GM18858 (cell line): ENCODE data around the gene LIX1.
"Not testable (repeated sequence)": the region's sequence is repeated elsewhere in the genome, so short reads cannot be mapped to it uniquely, and the experiment has no call there.

Source experiments
- ATAC-seq: cut with Tn5 transposase; IDR thresholded peaks from one replicate; pipeline ENCODE4 v1.9.1; 2021; ENCODE audit not compliant: unreplicated experiment

The LIX1 gene

GRCh38 chr5:97142521-97143254 is at the start of gene LIX1:
TSS of gene LIX1 (minus strand) at chr5:97142611. CDS start at chr5:97142576, 35 bp downstream.
- ATAC-seq = peak; percentile 90

GRCh38 chr5:97191893-97192292 is 49.5 kb upstream of the LIX1 start:
- ATAC-seq = no peak

GRCh38 chr5:97189523-97189922 is 47.1 kb upstream of the LIX1 start:
- not testable (repeated sequence) for ATAC-seq

- ATAC-seq = no peak
Observed at GRCh38 chr5:97183930-97184213, 41.5 kb upstream of the LIX1 start.

GRCh38 chr5:97183100-97183929 is 40.9 kb upstream of the LIX1 start, which contains the start of gene RIOK2:
TSS of gene RIOK2 (minus strand) at chr5:97183247. CDS start at chr5:97183191, 56 bp downstream.
- peak; percentile 85 for ATAC-seq

- no peak for ATAC-seq
Observed at GRCh38 chr5:97182571-97183099, 40.2 kb upstream of the LIX1 start.

- ATAC-seq = no peak
Observed at GRCh38 chr5:97181856-97182545, 39.6 kb upstream of the LIX1 start.

- ATAC-seq = not testable (repeated sequence)
Observed at GRCh38 chr5:97179457-97179856, 37.0 kb upstream of the LIX1 start.

GRCh38 chr5:97172227-97172626 is 29.8 kb upstream of the LIX1 start:
- no peak for ATAC-seq

GRCh38 chr5:97171703-97172102 is 29.3 kb upstream of the LIX1 start:
- no peak for ATAC-seq

- ATAC-seq = peak; percentile 65
Observed at GRCh38 chr5:97167435-97167834, 25.0 kb upstream of the LIX1 start.

GRCh38 chr5:97165726-97166125 is 23.3 kb upstream of the LIX1 start:
- ATAC-seq = no peak

GRCh38 chr5:97164846-97165245 is 22.4 kb upstream of the LIX1 start:
- no peak for ATAC-seq

GRCh38 chr5:97163790-97164285 is 21.4 kb upstream of the LIX1 start:
- no peak for ATAC-seq

GRCh38 chr5:97163360-97163764 is 21.0 kb upstream of the LIX1 start:
- ATAC-seq = no peak

- ATAC-seq = no peak
Observed at GRCh38 chr5:97162045-97162444, 19.6 kb upstream of the LIX1 start.

- no peak for ATAC-seq
Observed at GRCh38 chr5:97157689-97158088, 15.3 kb upstream of the LIX1 start.

GRCh38 chr5:97151370-97151769 is 9.0 kb upstream of the LIX1 start:
- ATAC-seq = no peak

- no peak for ATAC-seq
Observed at GRCh38 chr5:97150401-97150800, 8.0 kb upstream of the LIX1 start.

GRCh38 chr5:97149709-97150108 is 7.3 kb upstream of the LIX1 start:
- no peak for ATAC-seq

- no peak for ATAC-seq
Observed at GRCh38 chr5:97148288-97148687, 5.9 kb upstream of the LIX1 start.
